Adrenal gland (tissue), 5 donors: ENCODE data around the gene MIF4GD.
A peak's percentile ranks its signal among the peaks of the same experiment; 100 is the strongest.

ENCODE experiments used
- CTCF ChIP-seq, 6 experiments: fragments of 450-650 bp in 4 of 6; fragments of 200-600 bp in 2 of 6; sonication (generic) in 1 of 6; IDR thresholded peaks; 1 replicate in 5 of 6; 2 replicates in 1 of 6; pipeline versions ENCODE4 v1.5.1 to v1.8.0; 2016 to 2021; ENCODE audit warnings: antibody characterized with exemption in 6 of 6, mild to moderate bottlenecking in 2 of 6, moderate library complexity in 1 of 6
- POLR2A ChIP-seq, 2 donors: fragments of 450-650 bp; IDR thresholded peaks; one replicate each; pipeline ENCODE4 v1.6.1; 2017; ENCODE audit warnings: antibody characterized with exemption in 2 of 2, mild to moderate bottlenecking in 2 of 2, moderate library complexity in 1 of 2
- donor health status: DM: no; HTN: no; CAD: no.

GRCh38 chr17:75270218-75270965 is 639 bp downstream of the MIF4GD start:
- TF ChIP-seq CTCF (IDR thresholded peaks at IDR 0.05) (peak in 4 of 6 experiments; percentile 30 to 56 (median 41)), POLR2A (IDR thresholded peaks at IDR 0.05) (peak in 1 of 2 donors; percentile 64)
